ENCODE measurements around the gene ORC5. TPM values are rescaled to one million over a fixed set of nuclear protein-coding genes. Genes with fewer than 3 reads are reported as not detected.

ORC5 gene
- total RNA-seq, 1 experiment from 2014 or later, result 25.9 TPM

DNA sequence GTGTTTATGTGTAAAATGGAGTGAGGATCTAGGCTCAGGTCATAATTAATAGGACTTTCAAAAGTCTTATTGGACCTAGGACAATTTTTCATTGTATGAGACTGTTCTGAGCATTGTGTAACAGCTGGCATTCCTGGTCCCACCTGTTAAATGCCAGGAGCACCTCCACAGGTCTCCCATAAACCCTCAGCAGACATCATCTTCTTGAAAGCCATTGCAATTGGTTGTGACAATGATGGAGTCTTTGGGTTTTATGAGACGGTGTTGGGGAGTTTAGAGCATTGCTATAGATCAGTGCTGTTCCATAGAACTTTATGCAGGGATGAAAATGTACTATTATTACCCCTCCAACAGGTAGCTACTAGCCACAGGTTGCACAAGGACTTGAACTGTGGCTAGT, 108.9 kb downstream of the ORC5 start:
- TF ChIP-seq, protein P1, sequence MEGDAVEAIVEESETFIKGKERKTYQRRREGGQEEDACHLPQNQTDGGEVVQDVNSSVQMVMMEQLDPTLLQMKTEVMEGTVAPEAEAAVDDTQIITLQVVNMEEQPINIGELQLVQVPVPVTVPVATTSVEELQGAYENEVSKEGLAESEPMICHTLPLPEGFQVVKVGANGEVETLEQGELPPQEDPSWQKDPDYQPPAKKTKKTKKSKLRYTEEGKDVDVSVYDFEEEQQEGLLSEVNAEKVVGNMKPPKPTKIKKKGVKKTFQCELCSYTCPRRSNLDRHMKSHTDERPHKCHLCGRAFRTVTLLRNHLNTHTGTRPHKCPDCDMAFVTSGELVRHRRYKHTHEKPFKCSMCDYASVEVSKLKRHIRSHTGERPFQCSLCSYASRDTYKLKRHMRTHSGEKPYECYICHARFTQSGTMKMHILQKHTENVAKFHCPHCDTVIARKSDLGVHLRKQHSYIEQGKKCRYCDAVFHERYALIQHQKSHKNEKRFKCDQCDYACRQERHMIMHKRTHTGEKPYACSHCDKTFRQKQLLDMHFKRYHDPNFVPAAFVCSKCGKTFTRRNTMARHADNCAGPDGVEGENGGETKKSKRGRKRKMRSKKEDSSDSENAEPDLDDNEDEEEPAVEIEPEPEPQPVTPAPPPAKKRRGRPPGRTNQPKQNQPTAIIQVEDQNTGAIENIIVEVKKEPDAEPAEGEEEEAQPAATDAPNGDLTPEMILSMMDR (conservative IDR thresholded peaks at IDR 0.05), result no peak
- H3K9me3 Mint-ChIP-seq, result no peaks in the 10 kb centered on the region; a peak in 1 of 5 replicates
- Histone ChIP-seq H4K20me1 (ENCODE audit: control insufficient read depth, insufficient read depth, insufficient read length) (no peaks in the 10 kb centered on the region), H3K9ac (ENCODE audit: extremely low read depth, insufficient read length, low read length) (no peak overlapping the region), H2BK12ac (ENCODE audit: insufficient read length, low read depth, low read length) (no peak overlapping the region), H3K79me2 (ENCODE audit: insufficient read depth, low read length) (no peaks in the 10 kb centered on the region), H3K4me1 (ENCODE audit: insufficient read depth, low read length) (peaks cover 8% of the 10 kb centered on the region; the same call in 1 of the 2 replicates), H4K8ac (replicated peaks; ENCODE audit: insufficient read length, low read depth, low read length) (no peak overlapping the region), H2BK20ac (ENCODE audit: low read depth, low read length, poor library complexity, severe bottlenecking) (no peak overlapping the region), H3K4me2 (ENCODE audit: insufficient read depth, insufficient read length, low read length) (no peak overlapping the region), H2AFZ (ENCODE audit: low read length) (no peak overlapping the region), H3K23ac (ENCODE audit: insufficient read length, low read depth, low read length) (no peak overlapping the region), H2BK5ac (ENCODE audit: insufficient read length, low read length) (no peak overlapping the region), H3K56ac (ENCODE audit: insufficient read length, low read depth, low read length) (no peak overlapping the region), H4K5ac (ENCODE audit: insufficient read length, low read depth, low read length) (no peak overlapping the region), H3K9me3 (ENCODE audit: control insufficient read depth, low read depth, low read length) (no peaks in the 10 kb centered on the region), H3K27ac (ENCODE audit: insufficient read length, low read depth, low read length) (no peak overlapping the region), H4K91ac (ENCODE audit: insufficient read length, low read depth, low read length) (no peak overlapping the region), H3K14ac (ENCODE audit: insufficient read depth, low read length) (no peak overlapping the region), H2AK5ac (ENCODE audit: insufficient read length, low read length) (no peak overlapping the region), H3K18ac (ENCODE audit: insufficient read length, low read depth, low read length) (no peak overlapping the region), H2BK120ac (ENCODE audit: low read depth, low read length, poor library complexity, severe bottlenecking) (no peak overlapping the region), H3K4ac (ENCODE audit: low read depth, low read length) (no peak overlapping the region), H3T11ph (ENCODE audit: low read length) (no peak overlapping the region), H3K23me2 (ENCODE audit: insufficient read length, low read depth, low read length, poor library complexity, severe bottlenecking) (no peaks in the 10 kb centered on the region), H3K27me3 (ENCODE audit: insufficient read depth, low read length) (no peaks in the 10 kb centered on the region), H3K79me1 (ENCODE audit: insufficient read depth, low read depth, low read length, poor library complexity, severe bottlenecking) (no peaks in the 10 kb centered on the region), H2BK15ac (ENCODE audit: low read depth, low read length) (no peak overlapping the region)
- no peak for DNase-seq
- peaks cover 11 to 15% of the 10 kb centered on the region in 2 experiments for H3K4me1 Mint-ChIP-seq
- H3K27ac Mint-ChIP-seq, result no peak overlapping the region
- no peak overlapping the region for H3K4me3 Mint-ChIP-seq
- H3K27me3 Mint-ChIP-seq (ENCODE audit: low read depth), result no peaks in the 10 kb centered on the region
- no CpG with 5 or more reads among the region's 1 CpG for WGBS (ENCODE audit: extremely low coverage, insufficient read length, low lambda C conversion rate)
- no peaks in the 10 kb centered on the region; a peak in 1 of 7 replicates for H3K36me3 Mint-ChIP-seq (ENCODE audit: insufficient read depth in 1 of 3, low read depth in 3 of 3)
